DMS53 (cell line): ENCODE measurements around the gene PRSS22.

ENCODE experiments used
- DNase-seq: peaks from one replicate; lab custom pipeline; 2025; lab: John Stamatoyannopoulos, UW

PRSS22 gene

DNA sequence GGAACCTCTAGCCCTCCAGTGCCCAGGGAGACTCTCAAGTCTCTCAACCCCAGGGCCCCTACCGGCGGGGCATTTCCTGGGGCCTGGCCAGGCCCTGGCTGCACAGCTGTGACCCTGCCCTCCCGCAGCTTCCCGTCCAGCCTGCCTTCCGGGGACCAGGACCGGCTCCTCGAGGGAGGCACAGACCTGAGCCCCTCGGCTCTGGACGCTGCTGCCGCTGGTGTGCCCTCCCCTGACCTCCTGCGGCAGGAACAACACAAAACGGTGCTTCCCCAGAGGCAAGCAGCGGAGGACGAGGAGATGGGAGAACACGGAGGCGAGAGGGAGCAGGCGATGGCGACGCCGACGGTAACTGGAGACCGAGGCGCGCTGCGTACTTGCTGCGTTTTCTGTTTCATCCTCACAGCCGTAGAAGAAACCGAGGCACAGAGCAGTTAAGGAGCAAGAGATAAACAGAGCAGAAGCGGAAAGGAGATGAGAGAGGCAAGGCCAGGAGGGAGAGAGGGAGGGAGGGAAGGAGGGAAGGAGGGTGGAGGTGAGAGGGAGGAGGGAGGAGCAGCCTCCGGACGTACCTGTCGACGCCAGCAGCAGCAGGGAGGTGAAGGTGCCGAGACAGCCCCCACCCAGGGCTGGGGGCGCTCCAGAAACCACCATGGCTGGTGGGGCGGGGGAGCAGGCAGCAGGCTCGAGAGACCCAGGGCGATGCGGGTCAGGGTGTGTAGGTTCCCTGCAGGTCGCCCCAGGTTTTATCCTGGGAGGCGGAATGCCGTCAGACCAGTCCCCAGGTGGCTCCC, at the start of gene PRSS22:
Gene PRSS22 (minus strand): TSS at position 720 of the 794 bp plus-strand sequence. CDS start 66 bp downstream, at position 654.
- DNase-seq: peak; percentile 81

- peak; percentile 72 for DNase-seq
These were observed 49.2 kb upstream of the PRSS22 start for GRCh38 chr16:2907084-2907753.

DNA sequence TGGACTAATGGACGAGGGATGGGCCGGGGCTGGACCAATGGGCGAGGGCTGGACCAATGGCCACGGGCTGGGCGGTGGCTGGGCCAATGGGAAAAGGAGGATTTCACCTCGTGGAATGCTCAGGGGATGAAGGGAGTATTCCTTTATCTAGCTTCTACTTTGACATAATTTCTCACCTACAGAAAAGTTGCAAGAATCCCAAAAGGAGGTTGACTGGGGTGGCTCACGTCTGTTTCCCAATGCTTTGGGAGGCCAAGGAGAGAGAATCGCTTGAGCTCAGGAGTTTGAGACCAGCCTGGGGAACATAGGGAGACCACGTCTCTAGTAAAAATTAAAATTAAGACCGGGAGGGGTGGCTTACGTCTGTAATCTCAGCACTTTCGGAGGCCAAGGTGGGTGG, 48.0 kb upstream of the PRSS22 start:
- DNase-seq: no peak

DNA sequence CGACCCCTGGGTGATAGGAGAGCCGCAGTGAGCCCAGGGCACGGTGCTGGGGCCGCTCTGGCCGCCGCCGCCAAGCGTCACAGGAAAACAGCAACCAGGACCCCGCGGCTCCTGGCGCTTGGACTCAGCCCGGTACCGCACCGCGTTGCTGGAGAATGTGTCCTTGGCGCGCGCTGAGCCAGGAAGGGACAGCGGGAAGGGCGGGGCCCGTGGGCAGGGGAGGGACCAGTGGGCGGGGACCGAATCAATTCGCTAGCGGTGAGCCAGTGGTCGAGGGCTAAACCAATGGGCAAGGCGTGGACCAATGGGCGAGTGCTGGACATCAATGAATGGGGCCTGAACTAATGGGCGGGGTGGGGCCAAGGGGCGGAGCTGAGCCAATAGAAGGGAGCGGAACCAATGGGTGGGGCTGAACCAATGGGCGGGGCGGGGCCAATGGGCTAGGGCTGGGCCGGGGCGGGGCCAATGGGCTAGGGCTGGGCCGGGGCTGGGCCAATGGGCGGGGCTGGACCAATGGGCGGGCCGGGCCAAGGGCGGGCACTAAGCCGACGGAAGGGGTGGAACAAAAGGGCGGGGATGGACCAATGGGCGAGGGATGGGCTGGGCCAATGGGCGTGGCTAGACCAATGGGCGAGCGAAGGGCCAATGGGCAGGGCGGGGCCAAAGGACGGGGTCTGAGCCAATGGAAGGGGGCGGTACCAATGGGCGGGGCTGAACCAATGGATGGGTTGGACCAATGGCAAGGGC, 47.4 kb upstream of the PRSS22 start:
- DNase-seq: peak; percentile 99

DNA sequence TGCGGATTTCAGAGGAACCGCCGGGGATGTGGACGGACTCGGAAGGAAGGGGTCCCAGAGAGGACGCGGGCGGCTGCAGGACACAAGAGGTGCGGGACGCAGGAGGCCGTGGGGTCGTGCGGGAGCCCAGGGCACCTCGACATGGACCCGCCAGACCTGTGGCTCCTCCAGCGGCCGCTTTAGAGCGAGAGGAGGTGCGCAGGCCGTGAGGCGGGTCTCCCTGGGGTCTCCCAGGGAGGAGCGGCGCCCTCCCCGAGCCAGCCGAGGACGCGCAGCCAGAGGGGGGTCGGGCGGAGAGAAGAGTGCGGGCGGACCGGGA, 46.9 kb upstream of the PRSS22 start:
- DNase-seq: peak; percentile 67

- DNase-seq: peak; percentile 89
These were observed 46.3 kb upstream of the PRSS22 start for GRCh38 chr16:2904100-2904921.

DNA sequence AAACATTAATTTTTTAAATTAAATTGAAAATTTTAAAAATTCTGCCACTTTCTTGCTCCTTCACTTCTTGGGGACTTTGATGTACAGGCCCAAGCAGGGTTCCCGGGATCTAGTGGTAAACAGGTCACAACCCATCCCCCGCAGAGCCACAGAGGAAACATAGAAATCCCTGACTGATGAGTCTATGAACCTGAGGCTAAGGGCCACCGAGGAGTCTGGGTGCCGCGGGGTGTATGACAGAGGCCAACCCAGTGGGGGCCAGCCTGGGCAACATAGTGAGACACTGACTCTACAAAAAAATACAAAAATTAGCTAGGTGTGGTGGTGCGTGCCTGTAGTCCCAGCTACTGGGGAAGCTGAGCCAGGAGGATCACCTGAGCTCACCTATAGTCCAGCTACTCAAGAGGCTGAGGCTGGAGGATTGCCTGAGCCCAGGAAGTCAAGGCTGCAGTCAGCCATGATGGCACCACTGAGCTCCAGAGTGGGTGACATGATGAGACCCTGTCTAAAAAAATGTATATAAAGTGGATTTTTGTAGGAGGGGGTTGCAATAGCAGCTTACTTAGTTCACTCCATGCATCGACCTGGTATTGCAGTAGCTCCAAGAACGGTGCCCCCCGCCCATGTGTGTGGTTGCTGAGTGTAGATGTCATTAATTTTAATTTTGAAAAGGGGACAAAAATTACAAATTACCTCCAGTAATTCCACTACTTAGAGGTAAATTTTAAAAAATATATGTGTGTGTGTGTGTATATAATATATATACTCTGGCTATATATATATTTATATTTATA, 44.6 kb upstream of the PRSS22 start:
- DNase-seq: no peak

GRCh38 chr16:2900526-2901075, 42.6 kb upstream of the PRSS22 start:
- DNase-seq: no peak

DNA sequence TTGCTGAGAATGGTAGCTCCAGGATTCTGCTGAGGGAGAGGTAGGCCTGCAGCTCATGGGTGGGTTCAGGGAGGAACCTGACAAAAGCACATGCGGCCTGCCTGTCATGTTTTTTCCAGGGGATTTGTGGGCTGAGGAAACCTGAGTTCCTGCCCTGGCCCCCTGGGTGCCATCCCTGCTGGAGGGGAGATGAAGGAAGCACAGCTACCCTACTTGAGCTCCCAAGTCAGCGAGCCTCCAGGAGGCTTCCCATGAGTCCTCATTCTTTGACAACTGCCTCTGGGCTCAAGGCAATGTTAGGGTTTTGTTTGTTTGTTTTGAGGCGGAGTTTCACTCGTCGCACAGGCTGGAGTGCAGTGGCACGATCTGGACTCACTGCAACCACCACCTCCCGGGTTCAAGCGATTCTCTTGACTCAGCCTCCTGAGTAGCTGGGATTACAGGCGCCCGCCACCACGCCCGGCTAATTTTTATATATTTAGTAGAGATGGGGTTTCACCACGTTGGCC, 41.6 kb upstream of the PRSS22 start:
- DNase-seq: no peak

GRCh38 chr16:2898831-2899563, 41.0 kb upstream of the PRSS22 start:
- no peak for DNase-seq

GRCh38 chr16:2897110-2897509, 39.1 kb upstream of the PRSS22 start:
- DNase-seq: no peak

GRCh38 chr16:2896480-2897010, 38.6 kb upstream of the PRSS22 start:
- DNase-seq: no peak

DNA sequence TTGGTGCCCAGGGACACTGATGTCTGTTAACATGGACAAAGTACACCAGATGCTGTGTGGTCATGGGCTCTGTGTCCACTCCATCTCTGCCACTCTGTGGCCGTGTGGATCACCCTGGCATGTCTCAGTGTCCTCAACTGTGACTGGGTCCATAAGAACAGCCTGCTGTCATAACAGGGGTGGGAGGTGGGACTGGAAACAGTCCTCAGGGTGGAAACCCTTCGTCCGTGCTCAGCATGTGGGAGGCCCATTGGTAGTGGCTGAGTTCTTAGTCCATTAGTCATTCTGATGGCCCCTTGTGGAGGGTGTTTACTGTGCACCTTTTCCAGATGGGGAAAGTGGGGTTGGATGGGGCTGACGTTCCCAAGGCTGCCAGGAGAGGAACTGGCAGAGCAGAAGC, 37.8 kb upstream of the PRSS22 start:
- DNase-seq: no peak

DNA sequence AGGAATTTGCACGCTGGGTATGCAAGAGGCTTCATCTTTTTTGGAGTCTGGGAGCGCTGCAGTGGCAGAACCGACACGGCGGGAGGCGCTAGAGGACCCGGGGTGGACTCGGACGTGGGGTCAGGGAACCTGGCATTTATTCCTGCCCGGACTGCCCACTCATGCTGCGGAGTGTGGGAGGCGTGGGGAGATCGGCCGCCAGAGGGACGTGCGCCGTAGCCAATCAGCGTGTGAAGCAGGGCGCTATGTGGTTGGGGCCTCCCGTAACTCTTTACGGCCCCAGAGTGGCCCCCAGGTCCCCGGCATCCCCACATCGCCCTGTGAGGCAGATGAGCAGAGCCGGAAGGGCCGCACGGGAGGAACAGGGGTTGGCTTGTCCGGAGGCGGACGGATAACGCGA, 36.3 kb upstream of the PRSS22 start:
- no peak for DNase-seq

DNA sequence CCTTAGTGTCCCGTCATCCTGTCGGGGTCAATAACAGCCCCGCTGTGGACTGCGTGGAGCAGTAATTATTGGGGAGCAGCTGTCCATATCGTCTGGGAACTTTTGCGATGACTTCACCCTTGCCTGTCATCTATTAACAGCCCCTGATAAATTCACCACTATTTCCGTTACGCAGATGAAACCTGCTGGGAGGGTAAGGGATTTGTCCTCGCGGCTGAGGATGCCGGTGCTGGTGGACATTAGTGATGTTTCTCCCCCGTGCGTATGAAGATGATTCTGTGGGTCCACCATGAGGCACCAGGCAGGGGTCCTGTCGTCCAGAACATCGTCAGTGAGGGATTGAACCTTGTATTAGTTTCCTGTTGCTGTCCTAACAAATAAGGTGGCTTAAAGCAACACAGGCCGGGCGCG, 26.1 kb upstream of the PRSS22 start:
- DNase-seq: no peak

DNA sequence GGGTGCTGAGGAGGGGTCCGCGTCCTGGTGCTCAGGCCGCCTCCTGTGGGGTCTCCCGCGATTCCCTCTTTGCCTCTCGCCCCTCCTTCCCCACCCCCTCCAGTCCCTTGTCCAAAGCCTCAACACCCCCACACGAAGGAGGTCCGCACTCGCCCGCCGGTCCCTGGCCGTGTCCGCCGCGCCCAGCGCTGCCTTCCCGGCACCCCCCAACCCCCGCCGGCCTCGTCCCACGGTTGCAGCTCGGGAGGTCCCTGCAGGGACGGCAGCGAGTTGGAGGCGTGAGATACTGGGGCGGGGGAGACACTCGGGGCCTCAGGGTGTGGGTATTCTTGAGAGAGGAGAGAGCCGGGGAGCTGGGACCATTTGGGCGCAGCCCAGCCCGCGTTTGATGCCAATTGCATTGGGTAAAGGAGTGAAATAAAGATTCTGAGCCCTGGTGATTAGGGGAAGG, 25.5 kb upstream of the PRSS22 start:
- peak; percentile 46 for DNase-seq

DNA sequence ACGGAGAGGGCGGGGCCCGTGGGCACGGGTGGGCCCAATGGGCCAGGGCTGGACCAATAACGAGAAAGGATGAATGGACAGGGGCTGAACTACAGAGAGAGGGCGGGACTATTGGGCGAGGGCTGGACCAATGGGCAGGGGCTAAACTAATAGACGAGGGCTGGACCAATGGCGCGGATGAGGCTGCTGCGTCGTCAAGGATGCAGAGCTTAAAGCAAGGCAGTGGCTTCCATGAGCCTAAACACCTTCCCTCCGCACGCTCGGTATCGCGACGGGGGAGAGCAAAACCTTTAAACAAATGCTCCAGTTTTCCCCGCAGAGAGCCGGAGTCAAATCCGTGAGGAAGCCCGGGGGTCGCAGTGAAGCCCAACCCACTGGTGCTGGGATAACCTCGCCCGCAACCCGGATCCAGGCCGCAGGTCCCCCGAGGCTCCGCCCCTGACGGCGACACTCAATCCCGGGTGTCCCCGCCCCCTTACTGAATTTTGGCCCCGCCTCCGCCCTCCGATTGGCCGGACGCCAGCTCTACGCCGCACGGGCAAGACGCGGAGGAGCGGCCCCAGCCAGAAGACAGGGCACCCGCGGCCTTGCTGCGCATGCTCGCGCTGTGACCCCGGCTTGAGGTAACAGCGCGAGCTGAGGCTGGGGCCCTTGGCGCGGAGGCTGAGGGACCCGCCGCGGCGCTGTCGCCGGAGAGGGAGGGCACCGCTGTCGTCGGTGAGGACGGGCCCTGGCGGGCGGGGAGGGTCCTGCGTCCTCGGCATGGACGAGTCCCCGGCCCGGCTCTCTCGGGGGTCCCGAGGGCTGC, 24.9 kb upstream of the PRSS22 start, which contains the start of gene FLYWCH2:
Gene FLYWCH2 (plus strand): TSS at position 566 of the 808 bp plus-strand sequence. CDS start 13,235 bp downstream, outside the sequence.
- DNase-seq: peak; percentile 98

GRCh38 chr16:2881783-2882649, 24.0 kb upstream of the PRSS22 start:
- DNase-seq: peak; percentile 69
